GM11168 (cell line): Measurements from ENCODE around the gene TLR2.

Experiments
- in situ Hi-C: fragments of 300-500 bp; cut with MboI; formaldehyde crosslinking; loops from one replicate; pipeline ENCODE4 v1.12.0; 2022; ENCODE audit warnings: low sequenced_read_pairs; ENCODE audit not compliant: unreplicated experiment

The TLR2 gene

GRCh38 chr4:153725831-153726154, 41.7 kb downstream of the TLR2 start:
- in situ Hi-C loops = no loop called here

- in situ Hi-C loops = no loop called here
Measured at GRCh38 chr4:153728151-153728550, 44.1 kb downstream of the TLR2 start.

GRCh38 chr4:153728660-153729059, 44.6 kb downstream of the TLR2 start:
- in situ Hi-C loops = no loop called here

- in situ Hi-C loops = no loop called here
Measured at GRCh38 chr4:153729895-153730294, 45.8 kb downstream of the TLR2 start.

DNA sequence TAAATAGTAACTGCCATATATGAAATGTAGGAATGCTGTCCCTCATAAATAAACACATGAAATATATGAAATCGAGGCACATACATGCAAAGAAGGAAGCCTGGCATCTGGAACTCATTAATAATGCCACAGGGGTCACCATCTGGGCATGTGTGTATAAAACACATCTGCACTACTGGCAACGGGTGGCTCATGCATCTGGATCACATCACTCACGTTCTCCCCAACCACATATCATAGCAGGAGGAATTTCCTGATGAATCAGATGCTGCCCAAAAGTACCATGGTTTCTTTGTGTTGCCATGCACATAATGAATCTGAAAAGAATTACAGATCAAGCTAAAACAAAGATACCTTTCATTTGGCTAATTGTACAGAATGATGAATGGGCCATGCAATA, 47.2 kb downstream of the TLR2 start:
- in situ Hi-C loops = no loop called here

DNA sequence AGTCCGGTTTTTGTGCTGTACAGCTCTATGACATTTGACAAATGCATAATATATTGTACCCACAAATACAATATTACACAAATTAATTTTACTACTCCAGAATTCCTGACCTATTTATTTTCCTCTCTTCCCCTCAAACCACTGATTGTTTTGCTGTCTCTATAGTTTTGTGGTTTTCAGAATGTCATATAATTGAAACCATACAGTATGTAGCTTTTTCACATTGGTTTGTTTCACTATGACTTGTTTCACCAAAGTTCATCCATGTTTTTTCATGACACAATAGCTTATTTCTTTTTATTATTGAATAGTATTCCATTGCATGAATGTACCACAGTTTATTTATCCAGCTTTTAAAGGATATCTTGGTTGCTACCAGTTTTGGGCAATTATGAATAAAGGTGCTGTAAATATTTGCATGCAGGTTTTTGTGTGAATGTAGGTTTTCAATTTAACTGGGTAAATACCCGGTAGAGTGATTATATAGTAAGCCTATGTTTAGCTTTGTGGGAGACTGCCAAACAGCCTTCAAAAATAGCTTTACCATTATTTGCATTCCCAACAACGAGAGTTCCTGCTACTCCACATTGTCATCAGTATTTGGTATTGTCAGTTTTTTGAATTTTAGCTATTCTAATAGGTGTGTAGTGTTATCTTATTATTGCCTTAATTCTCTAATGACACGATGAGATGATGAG, 49.8 kb downstream of the TLR2 start:
- in situ Hi-C loops = no loop called here

DNA sequence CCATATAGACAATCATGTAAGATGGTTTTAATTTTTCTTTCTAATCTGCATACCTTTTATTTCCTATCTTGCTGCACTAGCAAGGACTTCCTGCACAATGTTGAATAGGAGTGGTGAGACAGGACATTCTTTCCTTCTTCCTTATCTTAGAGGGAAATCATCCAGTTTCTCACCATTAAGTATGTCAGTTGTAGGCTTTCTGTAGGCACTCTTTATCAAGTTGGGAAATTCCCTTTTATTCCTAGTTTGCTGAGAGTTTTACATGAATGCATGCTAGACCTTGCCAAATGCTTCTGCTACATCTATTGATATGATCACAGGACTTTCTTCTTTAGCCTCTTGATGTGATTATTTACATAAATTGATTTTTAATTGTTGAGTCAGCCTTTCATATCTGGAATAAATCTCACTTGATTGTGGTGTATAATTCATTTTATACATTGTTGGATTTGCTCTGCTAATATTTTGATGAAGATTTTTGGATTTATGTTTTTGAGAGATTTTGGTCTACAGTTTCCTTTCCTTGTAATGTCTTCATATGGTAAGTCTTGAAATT, 51.9 kb downstream of the TLR2 start:
- in situ Hi-C loops = no loop called here

GRCh38 chr4:153741541-153741940, 57.5 kb downstream of the TLR2 start:
- in situ Hi-C loops = loop anchor here (10.0 kb wide), 1 partner anchor 107 kb away; no protein-coding TSS in a partner anchor

DNA sequence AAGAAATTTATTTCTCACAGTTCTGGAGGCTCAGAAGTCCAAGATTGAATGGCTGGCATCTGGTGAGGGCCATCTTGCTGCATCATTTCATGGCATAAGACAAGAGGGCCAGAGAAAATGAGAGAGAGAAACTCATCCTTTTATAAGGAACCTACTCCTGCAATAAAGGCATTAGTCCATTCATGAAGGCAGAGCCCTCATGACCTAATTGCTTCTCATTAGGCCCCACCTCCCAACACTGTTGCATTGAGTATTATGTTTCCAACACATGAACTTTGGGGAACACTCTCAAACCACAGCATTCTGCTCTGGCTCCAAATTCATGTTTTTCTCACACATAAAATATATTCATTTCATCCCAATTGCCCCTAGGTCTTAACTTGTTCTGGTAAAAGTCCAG, 61.6 kb downstream of the TLR2 start:
- in situ Hi-C loops = loop anchor here (10.0 kb wide), 1 partner anchor 111 kb away; no protein-coding TSS in a partner anchor

DNA sequence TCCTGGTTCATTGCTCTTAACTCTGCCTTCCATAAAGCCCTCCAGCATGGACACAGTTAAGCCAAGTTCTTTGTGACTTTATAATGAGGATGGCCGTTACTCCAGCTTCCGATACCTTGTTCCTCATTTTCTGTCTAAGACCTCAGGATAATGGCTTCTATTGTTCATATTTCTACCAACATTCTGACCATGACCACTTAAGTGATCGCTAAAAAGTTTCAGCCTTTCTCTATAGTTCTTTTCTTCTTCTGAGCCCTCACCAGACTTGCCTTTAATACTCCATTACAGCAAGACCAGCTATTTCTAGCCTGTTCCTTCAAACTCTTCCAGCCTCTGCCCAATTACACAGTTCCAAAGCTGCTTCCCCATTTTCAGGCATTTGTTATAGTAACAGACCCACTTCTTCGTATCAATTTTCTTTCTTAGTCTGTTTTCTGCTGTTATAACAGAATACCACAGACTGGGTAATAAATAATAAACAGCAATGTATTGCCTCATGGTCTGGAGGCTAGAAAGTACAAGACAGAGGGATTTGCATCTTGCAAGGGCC, 63.4 kb downstream of the TLR2 start:
- in situ Hi-C loops = loop anchor here (10.0 kb wide), 1 partner anchor 113 kb away; no protein-coding TSS in a partner anchor

GRCh38 chr4:153748378-153748777, 64.3 kb downstream of the TLR2 start:
- in situ Hi-C loops = loop anchor here (10.0 kb wide), 1 partner anchor 114 kb away; no protein-coding TSS in a partner anchor

GRCh38 chr4:153750197-153750817, 66.2 kb downstream of the TLR2 start:
- in situ Hi-C loops = no loop called here

DNA sequence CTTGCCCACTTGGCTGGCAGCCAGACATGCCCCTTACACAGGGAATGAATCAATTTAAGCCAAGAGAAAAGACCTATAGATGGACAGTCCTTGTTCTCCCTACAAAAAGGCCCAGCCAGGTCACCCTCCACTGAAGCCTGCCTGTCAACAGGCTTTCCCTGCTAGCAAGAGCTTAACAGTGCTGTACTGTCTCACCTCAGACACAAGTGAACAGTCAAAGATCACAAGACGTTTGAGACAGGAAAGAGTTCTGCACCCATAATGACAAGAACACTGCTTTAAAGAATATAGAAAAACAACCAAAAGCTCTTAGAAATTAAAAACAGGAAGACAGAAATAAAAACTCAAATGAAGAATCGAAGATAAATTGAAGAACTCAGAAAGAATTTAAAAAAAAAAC, 71.1 kb downstream of the TLR2 start:
- in situ Hi-C loops = no loop called here
